ENCODE measurements around the gene MAP3K14. TPM values are rescaled to one million over a fixed set of nuclear protein-coding genes. Genes with fewer than 3 reads are reported as not detected.

The MAP3K14 gene
- total and polyA plus RNA-seq, 2 of the 4 experiments (the other 2 are of a cell fraction), result 4.1 to 21.7 TPM

DNA sequence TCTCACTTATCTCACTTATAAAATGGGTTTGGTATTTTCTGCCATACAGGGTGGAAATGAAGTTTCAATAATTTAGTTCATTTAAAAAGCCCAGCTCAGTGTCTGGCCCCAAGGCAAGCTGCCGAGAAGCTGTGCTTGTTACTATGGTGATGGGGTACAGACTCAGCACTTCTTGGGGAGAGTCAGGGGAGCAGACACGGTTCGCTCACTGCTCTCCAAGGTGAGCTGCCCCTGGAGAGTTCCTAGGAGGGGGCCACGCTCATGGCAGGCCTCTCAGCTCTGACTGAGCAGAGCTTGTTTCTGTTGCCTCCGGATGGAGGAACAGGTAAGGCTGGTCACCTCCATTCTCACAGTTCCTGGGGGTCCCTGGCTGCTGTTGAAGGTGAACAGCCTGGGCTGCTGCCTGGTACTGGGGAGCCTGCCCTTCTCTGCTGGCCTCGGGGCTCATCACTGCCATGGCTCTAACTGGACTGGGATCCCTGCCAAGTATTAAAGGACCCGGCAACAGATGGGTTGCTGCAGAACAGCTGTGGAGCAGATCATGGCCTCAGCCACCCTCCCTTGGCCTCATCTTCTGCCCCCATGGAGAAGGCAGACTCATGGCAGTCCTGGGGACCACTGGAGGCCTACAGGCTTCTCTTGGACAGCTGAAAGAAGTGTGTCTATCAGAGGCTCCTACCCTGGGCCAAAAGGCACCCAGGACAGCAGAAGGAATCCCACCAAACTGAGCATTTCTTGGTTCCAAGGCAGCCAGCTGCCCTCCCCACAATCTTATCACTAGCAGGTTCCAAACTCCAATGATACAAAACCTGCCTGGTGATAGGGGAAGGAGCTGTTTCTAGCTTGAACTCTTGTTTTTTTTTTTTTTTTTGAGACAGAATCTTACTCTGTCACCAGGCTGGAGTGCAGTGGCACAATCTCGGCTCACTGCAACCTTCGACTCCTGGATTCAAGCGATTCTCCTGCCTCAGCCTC is 29.0 kb downstream of the MAP3K14 start (continued):
- TF ChIP-seq CEBPB (IDR thresholded peaks at IDR 0.05; ENCODE audit: low read depth, low read length) (no peak), POLR2A (IDR thresholded peaks at IDR 0.05; ENCODE audit: low read depth, low read length) (no peak)

DNA sequence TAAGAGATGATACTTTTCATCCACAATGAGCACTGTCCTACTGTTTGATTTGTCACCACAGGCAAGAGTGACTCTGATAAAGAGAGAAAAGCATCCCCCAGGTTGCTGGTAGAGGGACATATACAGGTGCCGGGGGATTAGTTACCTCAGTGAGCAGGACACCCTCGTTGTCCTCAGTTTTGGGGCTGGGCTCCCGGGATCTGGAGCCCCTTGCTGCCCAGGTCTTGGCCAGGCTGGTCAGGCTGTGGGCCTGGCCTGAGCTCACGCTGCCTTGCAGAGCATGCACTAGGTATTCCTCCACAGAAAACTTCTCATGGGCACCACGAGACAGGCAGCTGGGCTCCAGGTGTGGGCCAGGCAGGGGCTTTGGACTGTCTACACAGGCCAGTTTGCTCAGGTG is 30.5 kb downstream of the MAP3K14 start:
- dilution Hi-C loops (cut with HindIII; ENCODE audit: low sequenced_read_pairs, unreplicated experiment), result no loop called here
- no peak overlapping the region for H3K23ac ChIP-seq (ENCODE audit: low read depth, low read length)
- TF ChIP-seq, protein P1, sequence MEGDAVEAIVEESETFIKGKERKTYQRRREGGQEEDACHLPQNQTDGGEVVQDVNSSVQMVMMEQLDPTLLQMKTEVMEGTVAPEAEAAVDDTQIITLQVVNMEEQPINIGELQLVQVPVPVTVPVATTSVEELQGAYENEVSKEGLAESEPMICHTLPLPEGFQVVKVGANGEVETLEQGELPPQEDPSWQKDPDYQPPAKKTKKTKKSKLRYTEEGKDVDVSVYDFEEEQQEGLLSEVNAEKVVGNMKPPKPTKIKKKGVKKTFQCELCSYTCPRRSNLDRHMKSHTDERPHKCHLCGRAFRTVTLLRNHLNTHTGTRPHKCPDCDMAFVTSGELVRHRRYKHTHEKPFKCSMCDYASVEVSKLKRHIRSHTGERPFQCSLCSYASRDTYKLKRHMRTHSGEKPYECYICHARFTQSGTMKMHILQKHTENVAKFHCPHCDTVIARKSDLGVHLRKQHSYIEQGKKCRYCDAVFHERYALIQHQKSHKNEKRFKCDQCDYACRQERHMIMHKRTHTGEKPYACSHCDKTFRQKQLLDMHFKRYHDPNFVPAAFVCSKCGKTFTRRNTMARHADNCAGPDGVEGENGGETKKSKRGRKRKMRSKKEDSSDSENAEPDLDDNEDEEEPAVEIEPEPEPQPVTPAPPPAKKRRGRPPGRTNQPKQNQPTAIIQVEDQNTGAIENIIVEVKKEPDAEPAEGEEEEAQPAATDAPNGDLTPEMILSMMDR (conservative IDR thresholded peaks at IDR 0.05; ENCODE audit: low read depth, low read length), result no peak
- TF ChIP-seq CEBPB (IDR thresholded peaks at IDR 0.05; ENCODE audit: low read depth, low read length) (no peak), BHLHE40 (IDR thresholded peaks at IDR 0.05; ENCODE audit: low read depth, low read length) (no peak), MAFK (IDR thresholded peaks at IDR 0.05; ENCODE audit: low read depth, low read length) (no peak)
- H3K56ac ChIP-seq (ENCODE audit: extremely low read depth, insufficient read depth, low read length), result no peak overlapping the region
- no peak overlapping the region for H2AK5ac ChIP-seq (ENCODE audit: low read depth, low read length)
- intact Hi-C loops (cut with micrococcal nuclease), result no loop called here
- DNase-seq (no peak), ATAC-seq (ENCODE audit: low read depth) (no peak)
- no peak overlapping the region for H2BK5ac ChIP-seq (ENCODE audit: low read depth, low read length, poor library complexity, severe bottlenecking)
- H2BK20ac ChIP-seq (ENCODE audit: low read depth, low read length), result no peak overlapping the region
- H4K91ac ChIP-seq (ENCODE audit: insufficient read depth, low read depth, low read length), result no peak overlapping the region
- 88% methylated on average over 4 of the region's 5 CpGs; no CpG with 5 or more reads in 1 of the 2 experiments for WGBS, 2 experiments (ENCODE audit: extremely low coverage in 2 of 2, insufficient read length in 1 of 2)
- no peak overlapping the region for H2BK15ac ChIP-seq (ENCODE audit: low read depth, low read length)
- no peak overlapping the region for H4K5ac ChIP-seq (ENCODE audit: low read depth, low read length)
- H3K79me1 ChIP-seq (ENCODE audit: low read depth in 1 of 2, low read length in 2 of 2), result peaks cover 12 to 40% of the 10 kb centered on the region in 2 experiments
- H3K4me2 ChIP-seq (ENCODE audit: low read depth, low read length), result no peak overlapping the region
- H3K27ac ChIP-seq (ENCODE audit: insufficient read depth, low read length), result no peak overlapping the region
- no TSS peak for BruUV-seq (replicated peaks)
- H3K9ac ChIP-seq (ENCODE audit: low read depth, low read length), result no peak overlapping the region
- H2AFZ ChIP-seq (replicated peaks; ENCODE audit: low read length, poor library complexity), result no peak overlapping the region
- no peak overlapping the region for H2BK120ac ChIP-seq (ENCODE audit: low read depth, low read length)
- in situ Hi-C loops (cut with MboI; ENCODE audit: low sequenced_read_pairs), result no loop called here
- H4K8ac ChIP-seq (ENCODE audit: low read depth in 2 of 2, low read length in 2 of 2), result no peak overlapping the region
- H3K9me3 ChIP-seq (ENCODE audit: control insufficient read depth, insufficient read depth, low read length), result no peaks in the 10 kb centered on the region
- H3K14ac ChIP-seq (replicated peaks; ENCODE audit: low read depth, low read length), result no peak overlapping the region
- peaks cover 68% of the 10 kb centered on the region for H3K36me3 ChIP-seq (ENCODE audit: control insufficient read depth, insufficient read depth, low read length)
- CTCF ChIA-PET, result no interaction called here
- no peak overlapping the region for H3K4ac ChIP-seq (ENCODE audit: low read depth, low read length)
- H3K27me3 ChIP-seq (ENCODE audit: control insufficient read depth, insufficient read depth, low read length), result no peaks in the 10 kb centered on the region
- H3K9me1 ChIP-seq (ENCODE audit: insufficient read depth, low read length), result peaks cover 19% of the 10 kb centered on the region
- no peak overlapping the region for H2AK9ac ChIP-seq (replicated peaks; ENCODE audit: low read depth, low read length, poor library complexity)
- no peak overlapping the region for H3K4me3 ChIP-seq (ENCODE audit: insufficient read depth, low read depth, low read length)
- peaks cover 23% of the 10 kb centered on the region for H4K20me1 ChIP-seq (ENCODE audit: insufficient read depth, low read length)
- no peak overlapping the region for H3K18ac ChIP-seq (ENCODE audit: low read depth, low read length)
- POLR2A ChIA-PET (ENCODE audit: unreplicated experiment), result no interaction called here
- H3K4me1 ChIP-seq (ENCODE audit: control insufficient read depth, insufficient read depth, low read length), result peaks cover 25% of the 10 kb centered on the region
